PC-9 (cell line): ENCODE data around the gene ATXN7.

Experiments used
- CTCF ChIP-seq: fragments of 200-600 bp; sonication (generic); conservative IDR thresholded peaks from 2 replicates; pipeline ENCODE4 v1.6.1; 2017; ENCODE audit warnings: mixed run types, antibody characterized with exemption, mild to moderate bottlenecking, moderate library complexity
- EZH2 ChIP-seq: fragments of 200-600 bp; sonication (generic); IDR thresholded peaks from 2 replicates; pipeline ENCODE4 v1.8.0; 2017; ENCODE audit warnings: antibody characterized with exemption, low read depth

DNA sequence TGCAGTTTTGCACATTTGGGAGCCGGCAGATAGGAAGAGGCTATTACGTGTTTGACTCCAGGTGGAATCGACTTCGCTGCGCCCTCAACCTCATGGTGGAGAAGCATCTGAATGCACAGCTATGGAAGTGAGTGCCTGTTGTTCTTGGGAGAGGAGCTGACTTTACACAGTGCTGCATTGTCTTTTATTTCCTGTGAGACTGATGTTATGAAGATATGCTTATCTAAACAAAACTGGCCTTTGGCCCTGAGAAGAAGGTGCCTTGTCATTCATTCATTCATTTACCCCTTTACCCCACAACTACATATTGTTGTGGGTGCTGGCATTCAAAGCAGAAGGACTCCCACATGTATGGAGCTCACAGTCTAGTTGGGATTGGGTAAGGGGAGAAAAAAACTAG, 127.1 kb downstream of the ATXN7 start:
- TF ChIP-seq CTCF (no peak), EZH2 (no peak)
